ENCODE measurements around the gene KLF11.

DNA sequence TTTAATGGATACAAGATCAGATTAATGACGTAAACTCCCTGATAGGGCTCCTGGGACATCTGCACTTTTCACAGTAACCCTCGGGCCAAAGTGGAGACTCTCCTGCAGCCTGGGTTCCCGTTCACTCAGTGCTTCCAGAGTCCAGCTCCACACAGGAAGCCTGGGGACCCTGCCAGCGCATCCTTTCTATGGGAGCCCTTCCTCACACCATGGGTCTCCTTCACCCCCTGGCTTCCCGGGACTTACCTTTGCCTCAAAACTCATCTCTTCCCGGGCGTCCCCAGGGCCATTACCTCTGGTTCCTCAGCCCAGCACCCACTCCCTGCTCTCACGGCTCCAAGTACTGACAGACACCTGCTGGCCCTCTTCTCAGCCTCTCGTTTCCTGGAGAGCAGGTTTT, 40.7 kb upstream of the KLF11 start:
- TF ChIP-seq, protein P1, sequence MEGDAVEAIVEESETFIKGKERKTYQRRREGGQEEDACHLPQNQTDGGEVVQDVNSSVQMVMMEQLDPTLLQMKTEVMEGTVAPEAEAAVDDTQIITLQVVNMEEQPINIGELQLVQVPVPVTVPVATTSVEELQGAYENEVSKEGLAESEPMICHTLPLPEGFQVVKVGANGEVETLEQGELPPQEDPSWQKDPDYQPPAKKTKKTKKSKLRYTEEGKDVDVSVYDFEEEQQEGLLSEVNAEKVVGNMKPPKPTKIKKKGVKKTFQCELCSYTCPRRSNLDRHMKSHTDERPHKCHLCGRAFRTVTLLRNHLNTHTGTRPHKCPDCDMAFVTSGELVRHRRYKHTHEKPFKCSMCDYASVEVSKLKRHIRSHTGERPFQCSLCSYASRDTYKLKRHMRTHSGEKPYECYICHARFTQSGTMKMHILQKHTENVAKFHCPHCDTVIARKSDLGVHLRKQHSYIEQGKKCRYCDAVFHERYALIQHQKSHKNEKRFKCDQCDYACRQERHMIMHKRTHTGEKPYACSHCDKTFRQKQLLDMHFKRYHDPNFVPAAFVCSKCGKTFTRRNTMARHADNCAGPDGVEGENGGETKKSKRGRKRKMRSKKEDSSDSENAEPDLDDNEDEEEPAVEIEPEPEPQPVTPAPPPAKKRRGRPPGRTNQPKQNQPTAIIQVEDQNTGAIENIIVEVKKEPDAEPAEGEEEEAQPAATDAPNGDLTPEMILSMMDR (IDR thresholded peaks at IDR 0.05): no peak
- TF ChIP-seq POLR2AphosphoS5 (IDR thresholded peaks at IDR 0.05; ENCODE audit: insufficient read depth in 1 of 2, low read depth in 1 of 2): no peak

Data from vagina (tissue), 2 donors.